ENCODE results near the gene CRABP2. TPM values are rescaled to one million over a fixed set of nuclear protein-coding genes. Genes with fewer than 3 reads are reported as not detected.

The CRABP2 gene
- total RNA-seq, 1 donor from 2014 or later: 606 TPM

- no peak for TF ChIP-seq CTCF (conservative IDR thresholded peaks at IDR 0.05)
- Mint-ChIP-seq H3K27ac (ENCODE audit: unreplicated experiment) (peak overlapping the region; percentile 19), H3K27me3 (ENCODE audit: low read depth) (peaks cover 5% of the 10 kb centered on the region), H3K9me3 (no peaks in the 10 kb centered on the region), H3K4me1 (peaks cover 47% of the 10 kb centered on the region), H3K36me3 (ENCODE audit: low read depth) (peaks cover 9% of the 10 kb centered on the region), H3K4me3 (peak overlapping the region; percentile 49)
- DNase-seq (ENCODE audit: low read depth, low spot score): no peak
These were observed 7.2 kb upstream of the CRABP2 start for GRCh38 chr1:156712626-156713025.

GRCh38 chr1:156711011-156711817, 5.8 kb upstream of the CRABP2 start:
- no peak for TF ChIP-seq CTCF (conservative IDR thresholded peaks at IDR 0.05)
- Mint-ChIP-seq H3K27ac (ENCODE audit: unreplicated experiment) (no peak overlapping the region), H3K36me3 (ENCODE audit: low read depth) (peaks cover 8% of the 10 kb centered on the region), H3K4me1 (peaks cover 61% of the 10 kb centered on the region), H3K9me3 (no peaks in the 10 kb centered on the region), H3K27me3 (ENCODE audit: low read depth) (peaks cover 11% of the 10 kb centered on the region), H3K4me3 (peak overlapping the region; percentile 68)
- DNase-seq (ENCODE audit: low read depth, low spot score): no peak

- peaks cover 60% of the 10 kb centered on the region for H3K4me1 Mint-ChIP-seq
- no peak overlapping the region for H3K27ac Mint-ChIP-seq (ENCODE audit: unreplicated experiment)
These were observed 4.5 kb upstream of the CRABP2 start for GRCh38 chr1:156709757-156710489.

GRCh38 chr1:156709031-156709430, 3.6 kb upstream of the CRABP2 start:
- peaks cover 27% of the 10 kb centered on the region for H3K27me3 Mint-ChIP-seq (ENCODE audit: low read depth)
- H3K4me1 Mint-ChIP-seq: peaks cover 64% of the 10 kb centered on the region
- no peaks in the 10 kb centered on the region for H3K9me3 Mint-ChIP-seq
- peak overlapping the region; percentile 96 for H3K27ac Mint-ChIP-seq (ENCODE audit: unreplicated experiment)
- no peak for DNase-seq (ENCODE audit: low read depth, low spot score)
- TF ChIP-seq CTCF (conservative IDR thresholded peaks at IDR 0.05): no peak
- H3K4me3 Mint-ChIP-seq: peak overlapping the region; percentile 86
- H3K36me3 Mint-ChIP-seq (ENCODE audit: low read depth): no peaks in the 10 kb centered on the region

More at GRCh38 chr1:156709757-156710489, 4.5 kb upstream of the CRABP2 start:
- Mint-ChIP-seq H3K9me3 (no peaks in the 10 kb centered on the region), H3K36me3 (ENCODE audit: low read depth) (no peaks in the 10 kb centered on the region), H3K27me3 (ENCODE audit: low read depth) (peaks cover 20% of the 10 kb centered on the region), H3K4me3 (peak overlapping the region; percentile 86)
- DNase-seq (ENCODE audit: low read depth, low spot score): no peak
- TF ChIP-seq CTCF (conservative IDR thresholded peaks at IDR 0.05): no peak

GRCh38 chr1:156708218-156708661, 2.9 kb upstream of the CRABP2 start:
- H3K9me3 Mint-ChIP-seq: no peaks in the 10 kb centered on the region
- H3K36me3 Mint-ChIP-seq (ENCODE audit: low read depth): no peaks in the 10 kb centered on the region
- TF ChIP-seq CTCF (conservative IDR thresholded peaks at IDR 0.05): no peak

More at GRCh38 chr1:156708218-156708661, 2.9 kb upstream of the CRABP2 start:
- Mint-ChIP-seq H3K27me3 (ENCODE audit: low read depth) (peaks cover 30% of the 10 kb centered on the region), H3K27ac (ENCODE audit: unreplicated experiment) (peak overlapping the region; percentile 96), H3K4me1 (peaks cover 71% of the 10 kb centered on the region), H3K4me3 (peak overlapping the region; percentile 86)
- no peak for DNase-seq (ENCODE audit: low read depth, low spot score)
